Central memory CD4-positive, alpha-beta T cell (primary cell): ENCODE results near the gene CD93.

Experiments
- DNase-seq: peaks from one replicate; pipeline ENCODE4 v3.0.0; 2022

CD93 gene

GRCh38 chr20:23059001-23059400 is 27.1 kb downstream of the CD93 start:
- no peak for DNase-seq

GRCh38 chr20:23058240-23058639 is 27.9 kb downstream of the CD93 start:
- no peak for DNase-seq

- DNase-seq: no peak
These were observed 33.2 kb downstream of the CD93 start for GRCh38 chr20:23052904-23053303.

- no peak for DNase-seq
These were observed 35.1 kb downstream of the CD93 start for GRCh38 chr20:23050847-23051627.

DNA sequence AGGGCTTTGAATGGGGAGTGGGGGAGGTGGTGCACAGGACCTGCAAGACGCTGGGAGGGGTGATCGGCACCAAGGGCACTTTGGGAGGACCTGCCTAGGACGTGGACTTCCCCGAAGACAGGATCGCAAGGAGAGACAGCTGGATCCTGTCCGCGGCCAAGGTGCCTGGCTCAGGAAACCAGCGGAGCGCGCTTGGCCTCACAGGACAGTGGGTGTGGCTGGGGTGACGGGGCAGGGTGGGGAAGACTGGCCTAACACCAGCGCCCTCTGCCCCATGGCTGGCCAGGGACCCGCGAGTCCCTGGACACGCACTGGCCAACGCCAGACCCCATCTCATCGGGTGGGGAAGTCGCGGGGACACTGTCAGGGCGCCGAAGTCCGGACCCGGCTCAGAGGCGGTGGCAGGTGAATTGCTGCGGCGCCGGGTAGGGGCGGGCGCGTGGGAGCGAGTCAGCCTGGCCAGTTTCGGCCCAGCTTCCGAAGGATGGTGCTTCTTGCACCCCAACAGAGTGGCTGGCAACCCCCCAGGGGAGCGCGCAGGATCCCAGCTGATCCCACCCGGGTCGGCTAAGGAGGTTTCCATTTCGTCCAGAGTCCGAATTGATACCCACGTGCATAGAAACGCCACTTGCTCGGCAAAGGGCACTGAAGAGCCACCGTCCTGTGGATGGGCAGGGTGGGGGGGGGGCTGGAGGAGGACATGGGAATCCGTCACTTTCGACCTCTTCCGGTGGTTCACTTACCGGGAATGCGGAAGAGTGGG is 35.9 kb downstream of the CD93 start:
- no peak for DNase-seq

DNA sequence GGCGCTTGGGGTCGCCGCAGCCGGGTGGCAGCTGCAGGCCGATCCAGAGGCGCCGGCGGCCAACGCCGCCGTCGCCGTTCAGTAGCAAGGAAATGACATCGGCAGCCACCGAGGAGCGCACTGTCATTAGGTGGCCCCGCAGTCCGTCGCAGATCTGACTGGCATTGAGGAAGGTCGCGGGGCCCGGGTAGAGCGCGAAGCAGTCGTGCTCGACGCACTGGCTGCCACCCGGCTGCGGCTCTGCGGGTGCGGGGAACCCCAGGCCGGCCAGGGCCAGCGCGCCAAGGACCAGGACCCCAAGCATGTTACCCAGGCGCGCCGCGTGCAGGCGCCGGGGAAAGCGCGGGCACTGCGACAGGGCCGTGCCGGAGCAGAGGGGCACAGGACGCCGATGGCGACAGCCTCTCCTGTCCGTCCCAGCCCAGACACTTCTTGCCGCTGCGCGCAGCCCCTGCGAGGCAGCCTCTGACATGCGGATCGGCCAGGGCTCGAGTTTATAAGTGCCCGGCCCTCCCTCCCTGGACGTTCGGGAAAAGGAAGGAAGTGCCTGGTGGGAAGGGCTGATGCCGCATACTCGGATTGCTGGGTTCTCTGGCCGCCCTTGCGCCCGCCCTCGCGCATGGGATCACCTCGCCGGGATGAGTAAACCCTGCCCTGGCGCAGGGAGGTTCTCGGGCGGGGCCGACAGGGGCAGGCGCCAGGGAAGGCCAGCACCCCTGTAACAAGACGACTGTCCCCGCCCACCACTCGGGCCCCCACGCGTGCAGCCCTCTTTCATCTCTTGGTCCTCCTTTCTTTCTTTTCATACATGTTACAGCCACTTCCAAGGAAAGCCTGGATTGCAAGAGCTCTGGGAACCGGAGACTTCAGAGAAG is 36.7 kb downstream of the CD93 start, which contains the start of gene THBD:
Gene THBD (minus strand): TSS at position 472 of the 875 bp plus-strand sequence. CDS start 168 bp downstream, at position 304.
- DNase-seq: no peak

- DNase-seq: no peak
These were observed 37.6 kb downstream of the CD93 start for GRCh38 chr20:23048283-23049200.

GRCh38 chr20:23047738-23048214 is 38.3 kb downstream of the CD93 start:
- DNase-seq: no peak

DNA sequence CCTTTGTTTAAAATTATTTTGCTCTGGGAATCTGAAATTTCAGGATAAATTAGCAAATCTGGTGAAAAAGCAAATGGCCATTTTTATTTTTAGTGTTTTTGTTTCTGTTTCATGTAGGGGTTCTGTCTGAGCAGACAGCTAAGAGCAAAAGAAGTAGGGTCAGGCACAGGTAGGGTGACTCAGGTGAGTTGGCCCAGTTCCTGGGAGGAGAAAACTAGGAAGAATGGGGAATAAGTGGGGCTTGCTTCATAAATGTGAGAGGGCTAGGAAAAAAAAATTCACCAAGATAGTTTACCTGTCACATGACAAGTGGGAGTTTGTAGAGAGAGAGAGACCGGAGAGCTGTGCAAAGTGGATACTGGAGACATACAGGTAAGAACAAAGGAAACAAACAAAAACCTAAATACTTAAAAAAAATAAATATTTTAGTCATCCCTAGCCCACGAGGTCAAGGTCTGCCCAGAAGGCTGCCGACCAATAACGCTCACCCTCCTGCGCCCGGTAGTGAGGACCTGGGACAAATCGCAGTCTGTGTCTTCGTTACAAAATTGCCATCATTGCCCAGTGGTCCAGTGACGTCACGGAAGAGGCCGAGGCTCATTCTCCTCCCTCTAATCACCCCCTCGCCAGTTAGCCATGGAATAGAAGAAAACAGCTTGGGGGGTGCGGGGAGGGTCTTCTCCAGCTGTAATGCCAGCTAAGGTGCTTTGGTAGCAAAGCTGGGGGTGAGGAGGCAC is 39.0 kb downstream of the CD93 start:
- DNase-seq: no peak

DNA sequence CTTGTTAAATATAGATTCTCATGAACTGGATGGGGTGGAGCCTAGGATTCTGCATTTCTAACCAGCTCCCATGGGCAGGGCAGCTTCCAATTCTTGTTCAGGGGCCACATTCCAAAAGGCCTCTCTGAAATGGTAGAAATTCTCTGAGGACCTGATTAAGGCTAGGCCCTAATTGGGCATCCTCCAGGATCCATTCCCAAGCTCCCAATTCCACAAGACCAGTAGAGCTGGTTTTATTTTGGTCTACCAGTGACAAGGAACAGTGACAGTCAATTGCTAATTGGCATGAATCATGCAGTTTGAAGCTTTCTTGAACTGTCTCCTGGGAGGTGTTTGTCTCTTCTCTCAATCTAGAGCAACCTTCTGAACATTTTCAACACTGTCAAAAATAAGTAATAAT is 39.7 kb downstream of the CD93 start:
- no peak for DNase-seq

DNA sequence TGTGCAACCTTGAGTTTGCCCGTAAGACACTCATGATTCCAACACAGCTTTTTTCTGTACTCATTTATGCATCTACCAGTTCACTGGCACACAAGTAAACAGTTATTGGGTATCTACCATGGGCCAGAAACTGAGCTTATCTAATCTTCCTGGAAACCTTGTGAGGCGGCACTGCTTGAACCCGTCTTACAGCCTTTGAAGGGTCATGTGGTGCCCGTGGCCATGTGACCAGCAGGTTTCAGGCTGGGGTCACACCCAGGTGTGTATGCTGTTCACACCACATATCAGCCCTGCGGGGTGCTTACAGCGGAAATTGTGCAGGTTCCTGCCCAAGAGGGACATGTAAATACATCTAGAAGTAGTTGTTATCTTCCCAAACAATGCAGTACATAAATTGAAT is 42.7 kb downstream of the CD93 start:
- no peak for DNase-seq

- DNase-seq: no peak
These were observed 43.9 kb downstream of the CD93 start for GRCh38 chr20:23042270-23042669.

GRCh38 chr20:23039885-23040508 is 46.1 kb downstream of the CD93 start:
- no peak for DNase-seq

GRCh38 chr20:23039136-23039875 is 46.8 kb downstream of the CD93 start:
- no peak for DNase-seq

DNA sequence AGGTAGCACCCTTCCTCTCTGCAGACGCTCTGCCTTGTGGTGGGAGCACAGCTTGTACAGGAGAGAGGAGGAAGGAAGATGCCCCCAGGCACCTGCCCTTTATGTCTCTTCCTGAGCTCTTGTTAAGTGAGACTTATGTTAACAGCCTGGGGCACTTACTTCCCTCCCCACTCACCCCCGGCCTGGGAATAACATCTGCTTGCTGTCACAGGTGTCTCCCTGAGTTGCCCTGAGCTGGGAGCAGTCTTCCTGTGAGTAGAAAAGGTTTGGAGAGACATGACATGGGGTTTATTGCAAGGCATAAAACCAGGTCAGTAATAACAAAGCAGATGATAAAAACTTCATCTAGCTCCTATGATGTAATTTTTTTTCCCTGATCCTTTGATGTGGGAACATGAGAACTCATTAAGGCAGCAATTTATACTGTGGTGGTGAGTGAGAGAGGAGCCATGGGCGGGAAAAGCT is 49.1 kb downstream of the CD93 start:
- no peak for DNase-seq

DNA sequence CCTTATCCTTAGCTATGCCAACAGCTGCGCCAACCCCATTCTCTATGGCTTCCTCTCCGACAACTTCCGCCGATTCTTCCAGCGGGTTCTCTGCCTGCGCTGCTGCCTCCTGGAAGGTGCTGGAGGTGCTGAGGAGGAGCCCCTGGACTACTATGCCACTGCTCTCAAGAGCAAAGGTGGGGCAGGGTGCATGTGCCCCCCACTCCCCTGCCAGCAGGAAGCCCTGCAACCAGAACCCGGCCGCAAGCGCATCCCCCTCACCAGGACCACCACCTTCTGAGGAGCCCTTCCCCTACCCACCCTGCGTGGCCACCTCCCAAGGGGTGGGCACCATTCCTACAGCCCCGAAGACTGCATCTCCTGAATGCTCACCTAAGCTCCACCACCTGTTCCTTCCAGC is 49.8 kb downstream of the CD93 start:
- no peak for DNase-seq

- DNase-seq: no peak
These were observed 50.4 kb downstream of the CD93 start for GRCh38 chr20:23035731-23036130.

DNA sequence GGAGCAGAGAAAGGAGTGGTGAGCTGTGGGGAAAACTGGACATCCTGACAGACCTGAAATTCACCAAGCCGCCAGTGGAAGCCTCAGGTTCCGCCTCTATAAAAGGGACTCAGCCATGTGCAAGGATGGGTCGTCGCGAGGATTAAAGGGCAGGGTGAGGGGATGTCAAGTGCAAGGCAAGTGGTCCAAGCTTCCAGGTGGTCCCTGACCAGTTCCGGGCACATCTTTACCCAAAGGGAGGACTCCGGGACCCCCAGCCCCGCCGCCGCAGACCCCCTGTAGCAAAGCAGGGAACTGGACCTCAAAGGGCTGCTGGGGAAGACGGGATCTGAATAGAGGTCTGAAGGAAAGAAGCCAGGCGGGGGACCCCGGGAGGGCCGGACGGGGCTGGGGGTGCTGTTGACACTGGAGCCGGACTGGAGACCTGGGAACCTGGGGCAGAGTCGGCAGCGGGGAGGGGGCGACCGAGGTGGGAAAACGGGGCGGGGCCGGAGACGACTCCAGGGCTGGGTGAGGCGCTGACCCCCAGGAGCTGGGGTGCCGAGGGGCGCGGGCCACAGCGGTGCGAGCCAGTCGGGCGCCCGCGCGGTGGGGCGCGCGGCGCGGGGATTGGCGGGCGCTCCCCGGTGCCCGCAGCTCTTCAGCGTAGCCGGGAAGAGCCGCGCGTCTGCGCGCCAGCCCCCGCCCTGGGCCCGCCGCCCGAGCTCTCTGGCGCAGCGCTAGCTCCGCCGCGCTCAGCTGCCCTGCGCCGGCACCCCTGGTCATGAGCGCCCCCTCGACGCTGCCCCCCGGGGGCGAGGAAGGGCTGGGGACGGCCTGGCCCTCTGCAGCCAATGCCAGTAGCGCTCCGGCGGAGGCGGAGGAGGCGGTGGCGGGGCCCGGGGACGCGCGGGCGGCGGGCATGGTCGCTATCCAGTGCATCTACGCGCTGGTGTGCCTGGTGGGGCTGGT is 51.1 kb downstream of the CD93 start, which contains the start of gene SSTR4:
Gene SSTR4 (plus strand): TSS at position 592 of the 951 bp plus-strand sequence. CDS start 172 bp downstream, at position 764.
- DNase-seq: no peak
